NCI-H1436 treated with DMSO at 0.1 percent for 48 hours (cell line): ENCODE data around the gene KIAA0825.
A peak's percentile ranks its signal among the peaks of the same experiment; 100 is the strongest.
"Not testable (repeated sequence)": the region's sequence is repeated elsewhere in the genome, so short reads cannot be mapped to it uniquely, and the experiment has no call there.

Source experiments
- DNase-seq: peaks from one replicate; lab custom pipeline; 2025; lab: John Stamatoyannopoulos, UW

The KIAA0825 gene

DNA sequence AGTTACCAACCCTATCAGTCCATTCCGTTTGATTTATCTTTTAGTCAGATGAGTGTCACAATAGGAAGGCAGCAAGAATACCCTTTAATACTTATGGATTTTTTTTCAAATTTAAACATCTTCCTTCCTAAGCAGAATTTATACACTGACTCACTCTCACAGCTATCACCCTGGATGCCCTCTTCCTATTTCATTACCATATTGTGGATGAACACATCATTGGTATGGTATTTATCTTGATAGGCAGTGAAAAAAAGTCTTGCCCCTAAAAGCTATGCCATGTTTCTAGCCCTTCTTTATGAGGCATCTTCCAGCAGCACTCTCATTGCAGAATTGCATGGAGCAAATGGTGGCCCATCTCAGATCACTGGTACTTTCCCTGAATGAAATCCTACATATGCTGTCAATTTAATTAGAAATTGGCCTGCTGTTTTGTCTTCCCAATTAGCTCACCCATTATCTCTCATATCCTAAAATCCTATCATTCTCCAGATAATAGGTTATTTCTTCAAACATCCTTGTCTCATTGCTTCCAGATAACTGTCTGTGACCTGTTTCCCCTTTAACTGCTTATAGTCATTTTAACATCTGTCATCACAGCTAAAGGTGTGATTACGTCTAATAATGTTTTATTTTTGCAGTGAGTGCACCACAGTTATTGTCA, 443.5 kb downstream of the KIAA0825 start:
- DNase-seq, result no peak

DNA sequence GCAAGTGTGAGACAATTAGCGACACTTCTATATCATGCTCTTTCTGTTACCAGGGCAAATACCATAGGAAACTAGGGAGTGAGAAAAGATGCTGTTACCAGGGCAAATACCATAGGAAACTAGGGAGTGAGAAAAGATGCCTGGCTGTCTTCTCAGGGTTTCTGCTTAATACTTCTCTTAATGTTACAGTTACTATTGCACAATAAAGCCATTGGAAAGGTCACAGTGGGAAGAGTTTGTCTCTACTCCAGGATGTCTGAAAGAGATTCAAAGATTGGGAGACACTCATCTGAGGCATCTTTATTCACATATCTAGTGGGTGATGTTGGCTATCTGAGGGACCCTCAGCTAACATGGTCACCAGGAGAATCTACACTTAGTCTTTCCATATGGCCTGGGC, 445.3 kb downstream of the KIAA0825 start:
- no peak for DNase-seq

DNA sequence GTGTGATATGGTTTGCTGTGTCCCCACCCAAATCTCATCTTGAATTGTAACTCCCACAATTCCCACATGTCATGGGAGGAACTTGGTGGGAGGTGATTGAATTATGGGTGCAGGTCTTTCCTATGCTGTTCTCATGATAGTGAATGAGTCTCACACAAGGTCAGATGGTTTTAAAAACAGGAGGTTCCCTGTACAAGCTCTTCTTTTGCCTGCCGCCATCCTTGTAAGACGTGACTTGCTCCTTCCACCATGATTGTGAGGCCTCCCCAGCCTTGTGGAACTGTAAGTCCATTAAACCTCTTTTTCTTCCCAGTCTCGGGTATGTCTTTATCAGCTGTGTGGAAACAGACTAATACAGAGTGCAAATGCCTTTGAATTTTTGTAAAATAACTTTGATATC, 447.3 kb downstream of the KIAA0825 start:
- DNase-seq, result not testable (repeated sequence)

DNA sequence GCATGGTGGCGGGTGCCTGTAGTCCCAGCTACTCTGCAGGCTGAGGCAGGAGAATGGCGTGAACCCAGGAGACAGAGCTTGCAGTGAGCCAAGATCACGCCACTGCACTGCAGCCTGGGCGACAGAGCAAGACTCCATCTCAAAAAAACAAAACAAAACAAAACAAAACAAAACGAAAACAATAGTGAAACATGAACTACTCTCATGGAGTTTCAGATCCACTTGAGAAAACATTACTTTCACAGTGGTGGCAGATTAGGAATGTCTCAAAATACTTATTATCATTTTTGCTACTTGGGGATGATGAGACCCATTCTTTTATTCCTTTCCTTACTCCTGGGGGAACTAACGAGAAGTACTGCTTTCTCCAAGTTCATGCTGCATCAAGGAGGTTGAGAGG, 448.2 kb downstream of the KIAA0825 start:
- not testable (repeated sequence) for DNase-seq

DNA sequence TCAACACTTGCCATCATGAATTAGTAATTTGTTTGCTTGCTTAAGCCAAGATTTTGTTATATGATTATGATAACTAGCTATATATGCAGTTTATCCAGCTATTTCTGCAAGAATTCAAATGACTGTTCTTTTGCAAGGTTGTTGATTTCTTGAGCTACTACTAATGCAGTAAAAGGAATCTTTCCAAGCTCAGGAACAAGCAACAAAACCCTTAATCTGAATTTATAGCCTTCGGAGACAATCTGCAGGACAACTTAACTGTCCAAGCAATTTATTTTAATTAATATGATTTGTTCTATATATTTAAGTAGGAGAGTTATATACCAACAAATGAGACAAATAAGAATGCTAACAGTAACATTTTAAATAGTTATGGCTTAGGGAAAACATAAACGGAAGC, 450.3 kb downstream of the KIAA0825 start:
- DNase-seq, result no peak

DNA sequence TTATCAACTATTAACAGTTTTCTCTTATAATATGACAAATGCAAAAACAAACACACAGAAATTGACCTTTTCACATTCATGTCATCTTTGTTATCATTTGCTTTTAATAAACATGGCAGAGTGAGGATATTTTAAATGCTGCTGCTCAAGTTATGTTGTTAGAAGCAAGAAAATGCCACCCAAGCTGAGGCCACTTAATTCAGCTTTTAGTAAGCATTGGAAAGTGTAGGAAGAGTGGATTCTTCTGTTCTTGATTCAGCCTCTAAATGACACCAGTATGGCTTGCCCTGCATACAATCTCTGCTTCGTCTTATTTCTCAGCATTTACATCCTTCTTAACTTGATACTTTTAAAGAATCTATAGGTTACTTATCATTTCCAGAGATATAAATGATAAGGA, 456.6 kb downstream of the KIAA0825 start:
- DNase-seq, result no peak

DNA sequence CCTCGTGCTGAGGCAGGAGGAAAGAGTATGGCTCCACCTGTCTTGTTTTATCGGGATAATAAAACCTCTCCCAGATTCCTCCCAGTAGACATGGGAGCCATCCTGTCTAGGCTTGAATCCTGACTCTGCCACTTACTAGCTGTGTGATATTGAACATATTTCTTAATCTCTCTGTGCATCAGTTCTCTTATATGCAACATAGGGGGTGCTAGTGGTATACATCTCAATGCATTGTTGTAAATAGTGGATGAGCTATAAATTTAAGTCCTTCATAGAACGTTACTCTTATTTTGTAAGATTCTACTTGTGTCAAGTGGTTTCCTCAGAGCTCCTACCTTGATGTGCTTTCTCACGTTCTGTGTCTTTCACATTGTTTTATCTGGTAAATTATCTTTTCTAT, 459.3 kb downstream of the KIAA0825 start:
- no peak for DNase-seq

DNA sequence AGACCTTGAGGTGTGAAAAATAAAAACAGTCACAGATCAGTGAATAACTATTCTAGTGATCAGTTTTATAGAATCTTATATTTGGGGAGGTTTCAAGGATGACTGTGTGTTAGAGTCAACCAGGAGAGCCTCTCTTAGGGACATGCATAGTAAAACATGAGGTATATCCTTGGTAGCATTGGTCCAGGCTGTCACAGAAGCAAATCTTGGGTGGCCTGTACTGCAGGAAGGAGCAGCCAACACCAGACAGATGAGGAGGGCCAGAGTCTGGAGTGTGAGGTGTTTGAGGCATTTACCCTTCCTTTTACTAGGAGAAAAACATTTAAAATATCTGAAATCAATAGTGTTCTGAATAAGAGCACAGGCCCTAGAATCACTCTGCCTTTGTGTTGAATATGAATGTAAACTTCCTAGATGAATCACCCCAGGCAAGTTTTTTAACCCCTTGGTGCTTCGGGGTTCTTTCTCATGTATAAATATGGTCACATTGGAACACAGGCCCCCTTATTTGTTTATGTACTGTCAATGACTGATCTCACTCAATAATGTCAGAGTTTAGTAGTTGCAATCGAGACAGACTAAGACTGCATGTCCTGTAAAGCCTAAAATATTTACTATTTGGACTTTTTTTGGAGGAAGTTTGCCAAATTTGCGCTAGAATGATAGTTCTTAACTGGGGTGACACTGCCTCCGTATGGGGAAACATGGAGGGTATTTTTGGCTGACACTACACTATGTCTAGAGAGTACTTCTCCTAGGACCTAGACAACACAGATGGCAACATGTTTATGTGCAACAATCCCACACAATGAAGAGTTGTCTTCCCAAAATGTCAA, 460.5 kb downstream of the KIAA0825 start:
- no peak for DNase-seq

DNA sequence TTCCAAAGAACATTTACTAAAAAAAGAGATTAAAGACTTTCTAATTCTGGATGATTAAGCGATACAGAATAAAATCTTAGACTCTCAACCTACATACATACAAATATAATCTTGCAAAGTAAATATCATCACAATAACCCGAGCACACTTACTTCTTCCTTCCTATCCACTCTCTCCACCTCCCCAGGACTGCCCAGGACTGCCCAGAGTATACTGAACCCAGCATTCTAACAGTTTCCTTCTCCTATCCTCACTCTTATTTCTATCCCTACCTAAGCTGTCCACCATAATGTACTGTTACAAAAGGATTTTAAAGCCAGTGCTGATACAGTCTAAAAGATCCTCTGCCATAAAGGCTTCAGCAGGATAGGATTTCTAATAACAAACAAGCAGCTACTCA, 463.7 kb downstream of the KIAA0825 start:
- DNase-seq, result no peak

DNA sequence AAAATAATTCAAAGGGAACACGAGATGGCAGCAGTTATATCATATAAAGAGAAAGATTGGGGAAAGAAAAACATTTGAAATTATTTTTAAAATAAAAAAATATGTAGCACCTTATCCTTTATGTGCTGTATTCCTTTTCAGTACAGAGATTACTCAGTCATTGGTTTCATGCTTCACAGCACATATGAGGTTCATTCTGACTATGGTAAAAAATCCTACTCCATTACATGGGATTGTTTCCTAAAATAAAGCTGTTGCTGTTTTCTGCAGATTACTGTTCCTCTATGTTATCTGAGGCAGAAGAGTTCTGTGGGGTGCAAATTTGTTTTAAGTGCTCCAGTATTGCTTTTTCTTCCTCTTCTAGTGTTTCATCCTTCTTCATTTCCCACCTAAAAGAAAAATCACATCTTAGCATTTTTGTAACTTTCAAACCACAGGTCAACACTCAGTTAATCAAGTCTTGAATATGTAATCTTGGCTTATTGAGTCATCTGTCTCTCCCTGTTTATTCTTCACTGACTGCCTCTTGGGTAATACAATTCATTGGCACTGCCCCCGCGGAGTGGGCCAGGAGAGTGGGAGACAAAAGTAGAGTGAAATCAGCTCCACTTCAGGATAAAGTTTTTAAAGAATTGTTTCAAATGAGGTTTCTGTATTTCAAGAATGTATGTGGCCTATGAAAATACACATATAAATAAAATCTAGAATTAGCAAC, 464.5 kb downstream of the KIAA0825 start:
- DNase-seq, result no peak

DNA sequence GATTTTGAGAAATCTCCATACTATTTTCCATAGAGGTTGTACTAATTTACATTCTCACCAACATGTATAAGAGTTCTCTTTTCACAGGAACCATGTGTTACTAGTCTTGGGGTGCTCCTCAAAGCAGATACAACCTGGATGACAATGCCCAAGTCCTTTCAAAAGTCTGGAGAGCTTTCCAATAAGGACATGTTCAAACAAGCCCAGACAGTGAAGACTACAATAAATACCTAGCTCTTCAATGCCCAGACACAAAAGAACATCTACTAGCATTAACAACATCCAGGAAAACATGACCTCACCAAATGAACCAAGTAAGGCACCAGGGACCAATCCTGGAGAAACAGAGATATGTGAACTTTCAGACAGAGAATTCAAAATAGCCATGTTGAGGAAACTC, 474.8 kb downstream of the KIAA0825 start:
- not testable (repeated sequence) for DNase-seq

DNA sequence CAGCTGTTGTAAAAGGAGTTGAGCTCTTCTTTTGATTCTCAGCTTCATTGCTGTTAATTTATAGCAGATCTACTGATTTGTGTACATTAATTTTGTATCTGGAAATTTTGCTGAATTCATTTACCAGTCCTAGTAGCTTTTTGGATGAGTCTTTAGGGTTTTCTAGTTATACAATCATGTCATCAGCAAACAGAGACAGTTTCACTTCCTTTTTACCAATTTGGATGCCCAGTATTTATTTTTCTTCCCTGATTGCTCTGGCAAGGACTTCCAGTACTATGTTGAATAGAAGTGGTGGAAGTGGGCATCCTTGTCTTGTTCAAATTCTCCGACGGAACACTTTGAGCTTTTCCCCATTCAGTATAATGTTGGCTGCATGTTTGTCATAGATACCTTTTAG, 478.1 kb downstream of the KIAA0825 start:
- no peak for DNase-seq

DNA sequence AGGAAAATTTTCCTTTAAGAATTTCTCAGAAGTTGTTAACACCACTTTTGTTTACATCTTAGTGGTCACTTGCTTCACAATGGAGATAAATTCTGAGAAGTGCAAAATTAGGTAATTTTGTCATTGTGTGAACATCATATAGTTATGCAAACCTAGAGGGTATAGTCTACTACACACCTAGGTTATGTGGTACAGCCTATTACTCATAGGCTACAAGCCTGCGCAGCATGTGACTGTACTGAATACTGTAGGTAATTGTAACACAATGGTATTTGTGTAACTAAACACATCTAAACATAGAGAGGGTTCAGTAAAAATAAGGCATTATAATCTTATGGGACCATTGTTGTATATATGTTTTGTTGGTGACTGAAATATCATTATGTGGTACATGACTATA, 488.3 kb downstream of the KIAA0825 start:
- no peak for DNase-seq

DNA sequence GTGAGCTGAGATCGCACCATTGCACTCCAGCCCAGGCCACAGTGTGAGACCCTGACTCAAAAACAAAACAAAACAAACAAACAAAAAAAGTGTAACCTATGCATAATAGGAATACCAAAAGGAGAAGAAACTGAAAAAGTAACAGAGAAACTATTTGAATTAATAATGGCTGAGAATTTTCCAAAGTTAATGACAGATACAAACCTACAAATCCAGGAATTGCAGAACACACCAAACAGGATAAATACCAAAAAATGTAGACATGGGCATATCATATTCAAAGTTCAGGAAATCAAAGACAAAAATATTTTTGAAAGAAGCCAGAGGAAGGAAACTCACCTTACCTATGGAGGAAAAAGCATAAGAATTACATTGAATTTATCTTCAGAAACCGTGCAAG, 493.3 kb downstream of the KIAA0825 start:
- DNase-seq, result no peak

DNA sequence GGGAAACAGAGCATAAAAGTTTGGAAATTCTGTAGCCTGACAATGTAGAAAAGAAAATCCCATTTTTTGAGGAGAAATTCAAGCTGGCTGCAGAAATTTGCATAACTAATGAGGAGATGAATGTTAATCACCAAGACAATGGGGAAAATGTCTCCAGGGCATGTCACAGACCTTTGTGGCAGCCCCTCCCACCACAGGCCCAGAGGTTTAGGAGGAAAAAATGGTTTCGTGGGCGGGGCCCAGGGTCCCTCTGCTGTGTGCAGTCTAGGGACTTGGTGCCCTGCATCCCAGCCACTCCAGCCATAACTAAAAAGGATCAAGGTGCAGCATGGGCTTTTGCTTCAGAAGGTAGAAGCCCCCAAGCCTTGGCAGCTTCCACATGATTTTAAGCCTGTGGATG, 502.1 kb downstream of the KIAA0825 start:
- DNase-seq, result not testable (repeated sequence)

DNA sequence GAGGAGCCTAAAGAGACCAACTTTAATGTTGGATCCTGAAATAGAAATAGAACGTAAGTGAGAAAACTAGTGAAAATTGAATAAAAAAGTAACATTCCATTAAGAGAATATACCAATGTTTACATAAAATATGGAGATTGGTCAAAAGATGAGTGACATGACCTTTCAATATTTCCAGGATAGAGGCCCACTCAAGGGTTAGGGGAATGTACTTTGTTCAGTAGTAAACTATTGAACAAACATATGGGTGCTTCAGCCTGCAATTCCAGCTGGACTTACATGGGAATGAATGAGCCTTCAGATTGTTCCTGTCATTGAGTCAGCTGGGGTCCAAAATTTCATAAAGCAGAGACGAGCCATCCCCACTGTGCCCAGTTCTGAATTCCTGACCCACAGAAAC, 505.3 kb downstream of the KIAA0825 start:
- DNase-seq, result no peak

DNA sequence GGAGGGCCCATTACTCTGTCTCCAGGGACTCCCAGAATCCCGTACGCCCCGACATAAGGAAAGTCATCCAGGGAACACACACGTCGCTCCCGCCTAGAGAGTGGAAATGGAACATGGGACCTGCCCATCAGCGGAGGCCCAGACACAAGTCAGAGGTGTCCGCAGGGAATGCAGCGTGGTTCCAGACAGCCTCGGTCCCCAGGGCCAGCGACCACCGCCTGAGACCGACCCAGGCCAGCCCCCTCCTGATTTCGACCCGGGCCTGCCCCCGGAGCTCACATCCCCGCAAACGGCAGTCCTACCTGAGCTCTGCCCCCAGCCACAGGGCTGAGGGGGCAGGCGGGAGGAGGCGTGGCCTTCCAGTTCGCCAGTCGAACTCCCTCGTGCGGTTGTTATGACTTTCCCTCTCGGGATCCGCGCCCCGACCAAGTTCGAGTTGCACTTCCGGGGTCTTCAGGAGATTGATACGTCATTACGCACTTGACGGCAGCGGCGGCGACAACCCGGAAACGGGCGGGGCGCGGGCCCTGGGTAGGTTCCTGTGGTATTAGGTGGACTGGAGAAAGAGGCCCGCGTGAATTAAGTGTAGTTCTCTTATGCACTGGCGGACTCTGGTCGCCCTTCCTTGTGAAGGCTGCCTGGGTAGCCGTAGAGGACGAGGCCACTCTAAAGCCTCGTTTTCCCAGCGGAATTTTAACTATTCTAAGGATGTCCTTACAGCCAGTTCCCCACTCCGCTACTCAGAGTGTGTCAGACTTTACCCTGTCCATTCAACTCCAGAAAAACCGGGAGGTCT, 507.0 kb downstream of the KIAA0825 start:
- peak; percentile 78 for DNase-seq

DNA sequence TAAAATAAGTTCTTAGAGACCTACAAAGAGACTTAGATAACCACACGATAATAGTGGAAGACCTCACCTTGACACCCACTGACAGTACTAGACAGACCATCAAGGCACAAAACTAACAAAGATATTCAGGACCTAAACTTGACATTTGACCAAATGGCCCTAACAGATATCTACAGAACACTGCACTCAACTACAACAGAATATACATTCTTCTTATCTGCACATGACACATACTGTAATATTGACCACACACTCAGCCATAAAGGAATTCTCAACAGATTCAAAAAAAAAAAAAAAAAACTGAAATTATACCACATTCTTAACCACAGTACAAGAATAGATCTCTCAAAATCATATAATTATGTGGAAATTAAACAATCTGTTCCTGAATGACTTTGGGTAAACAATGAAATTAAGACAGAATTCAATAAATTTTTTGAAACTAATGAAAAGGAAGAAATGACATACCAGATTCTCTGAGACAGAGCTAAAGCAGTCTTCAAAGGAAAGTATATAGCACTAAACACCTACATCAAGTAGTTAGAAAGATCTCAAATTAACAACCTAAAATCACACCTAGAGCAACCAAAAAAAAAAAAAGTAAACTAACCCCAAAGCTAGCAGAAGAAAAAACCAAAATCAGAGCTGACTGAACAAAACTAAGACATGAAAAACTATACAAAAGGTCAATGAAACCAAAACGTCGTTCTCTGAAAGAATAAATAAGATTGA, 514.7 kb downstream of the KIAA0825 start:
- no peak for DNase-seq
